HCT116 (cell line): ENCODE measurements around the gene CD82. TPM values are rescaled to one million over a fixed set of nuclear protein-coding genes. Genes with fewer than 3 reads are reported as not detected.

Experiments
- ATAC-seq: fragments of 200-7000 bp; cut with Tn5 transposase; 2 replicates; pipeline ENCODE4 v1.9.1; 2020; ENCODE audit warnings: mild to moderate bottlenecking, moderate library complexity
- BruUV-seq: library from RNA; stranded (reverse); fragments of 400-500 nt; replicated peaks from 2 replicates; lab custom pipeline; 2021; lab: Mats Ljungman, UMichigan
- CTCF ChIA-PET: fragments of 300-600 bp; sonication (Branson Sonifier 250); formaldehyde crosslinking; loops from one replicate; lab custom pipeline; 2021; ENCODE audit warnings: antibody characterized with exemption; lab: Charles Lee
- POLR2A ChIA-PET: fragments of 300-600, 350-600 bp; sonication (Branson Sonifier 250); formaldehyde crosslinking; loops from one replicate; lab custom pipeline; 2021; ENCODE audit warnings: antibody characterized with exemption; lab: Charles Lee
- RAD21 ChIA-PET, 2 experiments: fragments of 300-600 bp; sonication (Branson Sonifier 250); formaldehyde crosslinking; loops; one replicate each; lab custom pipeline; 2023; ENCODE audit warnings: low total read pairs in 2 of 2; ENCODE audit not compliant: uncharacterized antibody in 2 of 2, unreplicated experiment in 2 of 2, low non-redundant PET in 1 of 2; lab: Charles Lee
- DNase-seq: peaks from one replicate; pipeline ENCODE4 v3.0.0-alpha.2; 2010; ENCODE audit warnings: low read depth, low spot score
- H2AFZ ChIP-seq: fragments of 200-600 bp; shearing (Covaris generic), sonication (generic); 2 replicates; pipeline ENCODE4 v1.6.1; 2017; ENCODE audit warnings: low read depth, mixed run types, mixed read lengths, antibody characterized with exemption, low read length; ENCODE audit not compliant: poor library complexity, severe bottlenecking
- H3K27ac ChIP-seq: 2 replicates; pipeline ENCODE4 v1.5.1; 2012; ENCODE audit warnings: low read depth, low read length
- H3K27me3 ChIP-seq: fragments of 200-600 bp; sonication (generic); 2 replicates; pipeline ENCODE4 v1.6.1; 2016; ENCODE audit warnings: mixed run types, low read length, mixed read lengths; ENCODE audit not compliant: insufficient read depth
- H3K36me3 ChIP-seq, 2 experiments: fragments of 200-500 bp in 1 of 2; fragments of 200-600 bp in 1 of 2; sonication (Bioruptor generic) in 1 of 2; sonication (generic) in 1 of 2; 2 replicates each; pipeline versions ENCODE4 v1.5.1 to v1.6.1; 2014 to 2016; ENCODE audit warnings: low read length in 2 of 2, inconsistent platforms in 1 of 2, mixed read lengths in 1 of 2, mixed run types in 1 of 2; ENCODE audit not compliant: insufficient read depth in 2 of 2, control insufficient read depth in 1 of 2
- H3K4me1 ChIP-seq, 2 experiments: fragments of 200-600 bp in 1 of 2; sonication (generic) in 1 of 2; 2 replicates each; pipeline versions ENCODE4 v1.5.1 to v1.6.1; 2012 to 2017; ENCODE audit warnings: low read length in 2 of 2, inconsistent platforms in 1 of 2, mild to moderate bottlenecking in 1 of 2, mixed read lengths in 1 of 2, mixed run types in 1 of 2, moderate library complexity in 1 of 2; ENCODE audit not compliant: insufficient read depth in 2 of 2, control insufficient read depth in 1 of 2
- H3K4me2 ChIP-seq: fragments of 200-600 bp; sonication (generic); 2 replicates; pipeline ENCODE4 v1.6.1; 2017; ENCODE audit warnings: mixed run types, low read length, mixed read lengths
- H3K4me3 ChIP-seq, 2 experiments: fragments of 200-600 bp in 1 of 2; sonication (generic) in 1 of 2; replicated peaks in 1 of 2; 2 replicates each; pipeline ENCODE4 v1.5.1; 2011 to 2016; ENCODE audit warnings: low read length in 2 of 2, control low read depth in 1 of 2, low read depth in 1 of 2, mild to moderate bottlenecking in 1 of 2, mixed read lengths in 1 of 2, mixed run types in 1 of 2
- H3K79me2 ChIP-seq: fragments of 200-600 bp; sonication (generic); 2 replicates; pipeline ENCODE4 v1.6.1; 2017; ENCODE audit warnings: mild to moderate bottlenecking, mixed run types, low read length, moderate library complexity, mixed read lengths; ENCODE audit not compliant: insufficient read depth
- H3K9ac ChIP-seq: fragments of 200-600 bp; sonication (generic); 2 replicates; pipeline ENCODE4 v1.6.1; 2016; ENCODE audit warnings: low read length, mixed read lengths
- H3K9me2 ChIP-seq: fragments of 200-600 bp; sonication (generic), shearing (Covaris generic); 2 replicates; pipeline ENCODE4 v1.6.1; 2017; ENCODE audit warnings: mixed run types, mild to moderate bottlenecking, moderate library complexity; ENCODE audit not compliant: insufficient read depth
- H3K9me3 ChIP-seq, 2 experiments: fragments of 200-500 bp in 1 of 2; fragments of 200-600 bp in 1 of 2; sonication (Bioruptor generic) in 1 of 2; sonication (generic) in 1 of 2; 2 replicates each; pipeline ENCODE4 v1.6.1; 2014 to 2017; ENCODE audit warnings: low read length in 2 of 2, mixed read lengths in 2 of 2, inconsistent platforms in 1 of 2, low read depth in 1 of 2, mild to moderate bottlenecking in 1 of 2, mixed run types in 1 of 2, moderate library complexity in 1 of 2; ENCODE audit not compliant: control insufficient read depth in 1 of 2, insufficient read depth in 1 of 2
- H4K20me1 ChIP-seq: fragments of 200-600 bp; sonication (generic), shearing (Covaris generic); 2 replicates; pipeline ENCODE4 v1.6.1; 2017; ENCODE audit warnings: mixed run types, mild to moderate bottlenecking, moderate library complexity; ENCODE audit not compliant: insufficient read depth
- ELF1 ChIP-seq: IDR thresholded peaks from 2 replicates; pipeline ENCODE4 v1.6.1; 2012; ENCODE audit warnings: low read depth, borderline replicate concordance
- POLR2A ChIP-seq: IDR thresholded peaks from 2 replicates; pipeline ENCODE4 v1.7.0; 2011; ENCODE audit warnings: borderline replicate concordance; ENCODE audit not compliant: insufficient read depth, insufficient read length; ENCODE audit errors: extremely low read depth
- SP1 ChIP-seq: IDR thresholded peaks from 2 replicates; pipeline ENCODE4 v1.6.1; 2012; ENCODE audit warnings: low read depth
- intact Hi-C: fragments of 100-400 bp; cut with micrococcal nuclease; formaldehyde crosslinking; loops from 2 replicates; pipeline ENCODE4 v1.10.0; 2022
- total RNA-seq: library from RNA; stranded (reverse); gene quantifications from one replicate; pipeline ENCODE4 v1.2.1, GENCODE V29; 2021; ENCODE audit not compliant: unreplicated experiment
- TF ChIP-seq, protein P1 (sequence below): IDR thresholded peaks from 2 replicates; pipeline ENCODE4 v1.6.1; 2011; ENCODE audit warnings: mild to moderate bottlenecking, low read length, moderate library complexity; ENCODE audit not compliant: insufficient replicate concordance; ENCODE audit errors: extremely low read depth
- TF ChIP-seq, protein P2 (sequence below): IDR thresholded peaks from 2 replicates; pipeline ENCODE4 v1.6.1; 2012; ENCODE audit warnings: low read depth

Gene CD82
- total RNA-seq, 1 experiment from 2014 or later = 16.7 TPM

DNA sequence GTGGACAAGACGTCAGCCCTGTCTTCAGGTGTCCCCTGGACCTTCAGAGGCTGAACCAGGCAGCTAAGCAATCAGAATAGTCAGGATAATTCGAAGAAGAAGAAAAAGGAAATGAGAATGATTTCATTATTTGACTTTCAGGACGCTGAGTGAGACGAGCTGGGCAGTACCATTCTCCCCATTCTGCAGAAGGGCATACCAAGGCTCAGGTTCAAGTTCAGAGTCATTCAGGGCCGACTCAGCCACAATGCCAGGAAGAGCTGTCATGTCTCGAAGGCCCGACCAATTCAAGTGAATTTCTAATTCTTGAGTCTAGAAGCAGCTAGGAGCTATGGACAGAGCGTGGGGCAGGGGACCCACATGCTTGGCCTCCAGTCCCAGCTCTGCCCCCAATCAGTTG is 33.8 kb upstream of the CD82 start (continued):
- TF ChIP-seq, protein P1, sequence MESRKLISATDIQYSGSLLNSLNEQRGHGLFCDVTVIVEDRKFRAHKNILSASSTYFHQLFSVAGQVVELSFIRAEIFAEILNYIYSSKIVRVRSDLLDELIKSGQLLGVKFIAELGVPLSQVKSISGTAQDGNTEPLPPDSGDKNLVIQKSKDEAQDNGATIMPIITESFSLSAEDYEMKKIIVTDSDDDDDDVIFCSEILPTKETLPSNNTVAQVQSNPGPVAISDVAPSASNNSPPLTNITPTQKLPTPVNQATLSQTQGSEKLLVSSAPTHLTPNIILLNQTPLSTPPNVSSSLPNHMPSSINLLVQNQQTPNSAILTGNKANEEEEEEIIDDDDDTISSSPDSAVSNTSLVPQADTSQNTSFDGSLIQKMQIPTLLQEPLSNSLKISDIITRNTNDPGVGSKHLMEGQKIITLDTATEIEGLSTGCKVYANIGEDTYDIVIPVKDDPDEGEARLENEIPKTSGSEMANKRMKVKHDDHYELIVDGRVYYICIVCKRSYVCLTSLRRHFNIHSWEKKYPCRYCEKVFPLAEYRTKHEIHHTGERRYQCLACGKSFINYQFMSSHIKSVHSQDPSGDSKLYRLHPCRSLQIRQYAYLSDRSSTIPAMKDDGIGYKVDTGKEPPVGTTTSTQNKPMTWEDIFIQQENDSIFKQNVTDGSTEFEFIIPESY = no peak
- TF ChIP-seq ELF1 = no peak

DNA sequence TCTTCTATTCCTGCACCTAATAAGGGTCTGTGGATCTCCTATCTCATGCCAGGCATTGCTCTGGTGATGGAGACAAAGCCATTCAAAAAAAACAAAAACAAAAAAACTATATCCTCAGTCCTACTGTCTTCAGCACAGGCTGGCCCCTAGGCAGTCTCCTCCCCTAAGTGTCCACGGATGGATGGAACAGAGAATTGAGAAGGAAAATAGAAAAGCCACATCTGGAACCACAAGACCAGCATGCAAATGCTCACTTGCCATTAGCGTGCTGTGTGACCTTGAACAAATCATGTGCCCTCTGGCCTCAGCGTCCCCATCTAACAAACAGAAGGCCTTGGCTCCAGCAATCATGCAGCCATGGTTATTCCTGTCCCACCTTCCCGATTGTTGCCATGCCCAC is 32.7 kb upstream of the CD82 start:
- CTCF ChIA-PET = interaction anchor here (1.0 kb wide), 1 partner anchor 399 kb away, joined by 3 read pairs; no protein-coding TSS in a partner anchor
- POLR2A ChIA-PET = no interaction called here
- H3K4me3 ChIP-seq = no peak overlapping the region
- no peaks in the 10 kb centered on the region for H3K27me3 ChIP-seq
- intact Hi-C loops = no loop called here
- no TSS peak for BruUV-seq
- H2AFZ ChIP-seq = no peak overlapping the region
- H3K9ac ChIP-seq = no peak overlapping the region
- ATAC-seq = no peak
- no peak overlapping the region for H3K27ac ChIP-seq
- TF ChIP-seq SP1 = no peak
- no peak for TF ChIP-seq POLR2A
- TF ChIP-seq, protein P2, sequence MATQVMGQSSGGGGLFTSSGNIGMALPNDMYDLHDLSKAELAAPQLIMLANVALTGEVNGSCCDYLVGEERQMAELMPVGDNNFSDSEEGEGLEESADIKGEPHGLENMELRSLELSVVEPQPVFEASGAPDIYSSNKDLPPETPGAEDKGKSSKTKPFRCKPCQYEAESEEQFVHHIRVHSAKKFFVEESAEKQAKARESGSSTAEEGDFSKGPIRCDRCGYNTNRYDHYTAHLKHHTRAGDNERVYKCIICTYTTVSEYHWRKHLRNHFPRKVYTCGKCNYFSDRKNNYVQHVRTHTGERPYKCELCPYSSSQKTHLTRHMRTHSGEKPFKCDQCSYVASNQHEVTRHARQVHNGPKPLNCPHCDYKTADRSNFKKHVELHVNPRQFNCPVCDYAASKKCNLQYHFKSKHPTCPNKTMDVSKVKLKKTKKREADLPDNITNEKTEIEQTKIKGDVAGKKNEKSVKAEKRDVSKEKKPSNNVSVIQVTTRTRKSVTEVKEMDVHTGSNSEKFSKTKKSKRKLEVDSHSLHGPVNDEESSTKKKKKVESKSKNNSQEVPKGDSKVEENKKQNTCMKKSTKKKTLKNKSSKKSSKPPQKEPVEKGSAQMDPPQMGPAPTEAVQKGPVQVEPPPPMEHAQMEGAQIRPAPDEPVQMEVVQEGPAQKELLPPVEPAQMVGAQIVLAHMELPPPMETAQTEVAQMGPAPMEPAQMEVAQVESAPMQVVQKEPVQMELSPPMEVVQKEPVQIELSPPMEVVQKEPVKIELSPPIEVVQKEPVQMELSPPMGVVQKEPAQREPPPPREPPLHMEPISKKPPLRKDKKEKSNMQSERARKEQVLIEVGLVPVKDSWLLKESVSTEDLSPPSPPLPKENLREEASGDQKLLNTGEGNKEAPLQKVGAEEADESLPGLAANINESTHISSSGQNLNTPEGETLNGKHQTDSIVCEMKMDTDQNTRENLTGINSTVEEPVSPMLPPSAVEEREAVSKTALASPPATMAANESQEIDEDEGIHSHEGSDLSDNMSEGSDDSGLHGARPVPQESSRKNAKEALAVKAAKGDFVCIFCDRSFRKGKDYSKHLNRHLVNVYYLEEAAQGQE = no peak
- TF ChIP-seq, all 23 proteins: peak for 0
- DNase-seq = no peak
- Histone ChIP-seq H3K9me3 (no peaks in the 10 kb centered on the region), H3K36me3 (no peaks in the 10 kb centered on the region), H3K4me1 (peaks cover 0 to 5% of the 10 kb centered on the region in 2 experiments; a peak in 1 of 4 replicates), H3K9me2 (no peaks in the 10 kb centered on the region), H3K4me2 (no peak overlapping the region), H3K79me2 (no peaks in the 10 kb centered on the region), H4K20me1 (no peaks in the 10 kb centered on the region)
- RAD21 ChIA-PET = no interaction called here
